Stimulated activated naive CD8-positive, alpha-beta T cell treated with anti-CD3 and anti-CD28 coated beads, Interleukin-15, amount 100 ng/mL, for 72 hours (primary cell): ENCODE data around the gene HMCES.
A peak's percentile ranks its signal among the peaks of the same experiment; 100 is the strongest.
"Not testable (repeated sequence)": the region's sequence is repeated elsewhere in the genome, so short reads cannot be mapped to it uniquely, and the experiment has no call there.

Experiments used
- ATAC-seq: fragments of 150-1000 bp; cut with Tn5 transposase; 2 replicates; pipeline ENCODE4 v1.10.0; 2021; ENCODE audit warnings: mild to moderate bottlenecking, moderate library complexity
- DNase-seq, 2 donors: peaks; one replicate each; pipeline ENCODE4 v3.0.0; 2021 to 2022
- H3K27ac Mint-ChIP-seq, 2 donors: one replicate each; pipeline ENCODE4 v1.8.0; 2022; ENCODE audit warnings: mild to moderate bottlenecking in 2 of 2, mixed read lengths in 2 of 2, moderate library complexity in 2 of 2
- H3K27me3 Mint-ChIP-seq: one replicate; pipeline ENCODE4 v1.8.0; 2022; ENCODE audit warnings: mixed read lengths
- H3K4me1 Mint-ChIP-seq: one replicate; pipeline ENCODE4 v1.8.0; 2022; ENCODE audit warnings: mild to moderate bottlenecking, mixed read lengths
- H3K4me3 Mint-ChIP-seq, 2 donors: one replicate each; pipeline ENCODE4 v1.8.0; 2022; ENCODE audit warnings: mild to moderate bottlenecking in 2 of 2, mixed read lengths in 2 of 2, moderate library complexity in 1 of 2
- H3K9me3 Mint-ChIP-seq, 2 donors: one replicate each; pipeline ENCODE4 v1.8.0; 2022; ENCODE audit warnings: mixed read lengths in 2 of 2

The HMCES gene

GRCh38 chr3:129248286-129248979, 30.2 kb upstream of the HMCES start:
- no peaks in the 10 kb centered on the region for H3K27me3 Mint-ChIP-seq
- H3K4me3 Mint-ChIP-seq, result peak overlapping the region; percentile 96 to 99
- DNase-seq (no peak), ATAC-seq (no peak)
- peaks cover 61% of the 10 kb centered on the region for H3K4me1 Mint-ChIP-seq
- H3K27ac Mint-ChIP-seq, result peak overlapping the region; percentile 99
- no peaks in the 10 kb centered on the region for H3K9me3 Mint-ChIP-seq

GRCh38 chr3:129249284-129250065, 29.2 kb upstream of the HMCES start, which contains the start of gene COPG1:
Gene COPG1 (plus strand): TSS chr3:129249606. CDS start chr3:129249710, 104 bp downstream.
- no peaks in the 10 kb centered on the region for H3K27me3 Mint-ChIP-seq

GRCh38 chr3:129252748-129253147, 25.9 kb upstream of the HMCES start:
- peak overlapping the region; percentile 81 to 93 for H3K27ac Mint-ChIP-seq
- H3K4me3 Mint-ChIP-seq, result no peak overlapping the region
- no peaks in the 10 kb centered on the region for H3K9me3 Mint-ChIP-seq
- ATAC-seq (no peak), DNase-seq (no peak)
- peaks cover 51% of the 10 kb centered on the region for H3K4me1 Mint-ChIP-seq
- H3K27me3 Mint-ChIP-seq, result no peaks in the 10 kb centered on the region

More at GRCh38 chr3:129249284-129250065, 29.2 kb upstream of the HMCES start, which contains the start of gene COPG1:
- H3K27ac Mint-ChIP-seq, result peak within 1 kb of the TSS; percentile 99
- peaks cover 61% of the 10 kb centered on the region for H3K4me1 Mint-ChIP-seq
- H3K9me3 Mint-ChIP-seq, result no peaks in the 10 kb centered on the region
- DNase-seq (peak; percentile 90 to 92), ATAC-seq (peak; percentile 89)
- peak within 1 kb of the TSS; percentile 96 to 99 for H3K4me3 Mint-ChIP-seq

- Mint-ChIP-seq H3K9me3 (no peaks in the 10 kb centered on the region), H3K27me3 (no peaks in the 10 kb centered on the region), H3K4me3 (no peak overlapping the region), H3K4me1 (peaks cover 35% of the 10 kb centered on the region), H3K27ac (no peak overlapping the region)
- no peak for DNase-seq
- ATAC-seq, result no peak
Observed at GRCh38 chr3:129254536-129255230, 24.0 kb upstream of the HMCES start.

- Mint-ChIP-seq H3K27me3 (no peaks in the 10 kb centered on the region), H3K27ac (no peak overlapping the region), H3K4me1 (peaks cover 23% of the 10 kb centered on the region), H3K9me3 (no peaks in the 10 kb centered on the region), H3K4me3 (no peak overlapping the region)
- no peak for ATAC-seq
- DNase-seq, result no peak
Observed at GRCh38 chr3:129256270-129256669, 22.4 kb upstream of the HMCES start.

- H3K27me3 Mint-ChIP-seq, result no peaks in the 10 kb centered on the region
- ATAC-seq (no peak), DNase-seq (no peak)
- no peaks in the 10 kb centered on the region for H3K9me3 Mint-ChIP-seq
- no peak overlapping the region for H3K27ac Mint-ChIP-seq
- no peak overlapping the region for H3K4me3 Mint-ChIP-seq
- peaks cover 11% of the 10 kb centered on the region for H3K4me1 Mint-ChIP-seq
Observed at GRCh38 chr3:129257609-129258008, 21.1 kb upstream of the HMCES start.

- H3K4me1 Mint-ChIP-seq, result peaks cover 5% of the 10 kb centered on the region
- ATAC-seq, result no peak
- H3K27ac Mint-ChIP-seq, result no peak overlapping the region
Observed at GRCh38 chr3:129259612-129260477, 18.8 kb upstream of the HMCES start.

GRCh38 chr3:129260606-129261005, 18.1 kb upstream of the HMCES start:
- H3K4me3 Mint-ChIP-seq, result no peak overlapping the region
- H3K27ac Mint-ChIP-seq, result no peak overlapping the region
- DNase-seq (no peak), ATAC-seq (no peak)
- peaks cover 2% of the 10 kb centered on the region for H3K4me1 Mint-ChIP-seq
- H3K27me3 Mint-ChIP-seq, result no peaks in the 10 kb centered on the region
- no peaks in the 10 kb centered on the region for H3K9me3 Mint-ChIP-seq

More at GRCh38 chr3:129259612-129260477, 18.8 kb upstream of the HMCES start:
- DNase-seq, result no peak
- Mint-ChIP-seq H3K27me3 (no peaks in the 10 kb centered on the region), H3K4me3 (no peak overlapping the region), H3K9me3 (no peaks in the 10 kb centered on the region)

- no peaks in the 10 kb centered on the region for H3K4me1 Mint-ChIP-seq
- no peak for ATAC-seq
- H3K27me3 Mint-ChIP-seq, result no peaks in the 10 kb centered on the region
- H3K9me3 Mint-ChIP-seq, result no peaks in the 10 kb centered on the region
- H3K27ac Mint-ChIP-seq, result no peak overlapping the region
- no peak for DNase-seq
- no peak overlapping the region for H3K4me3 Mint-ChIP-seq
Observed at GRCh38 chr3:129261894-129262293, 16.8 kb upstream of the HMCES start.

- Mint-ChIP-seq H3K4me3 (no peak overlapping the region), H3K27me3 (no peaks in the 10 kb centered on the region), H3K27ac (peak overlapping the region; percentile 22 to 75), H3K4me1 (no peaks in the 10 kb centered on the region), H3K9me3 (no peaks in the 10 kb centered on the region)
- DNase-seq, result no peak
- no peak for ATAC-seq
Observed at GRCh38 chr3:129263161-129263910, 15.3 kb upstream of the HMCES start.

GRCh38 chr3:129264994-129265393, 13.7 kb upstream of the HMCES start:
- not testable (repeated sequence) for ATAC-seq, H3K4me1 Mint-ChIP-seq, DNase-seq, H3K27ac Mint-ChIP-seq, H3K9me3 Mint-ChIP-seq, H3K27me3 Mint-ChIP-seq, H3K4me3 Mint-ChIP-seq

- Mint-ChIP-seq H3K9me3 (no peaks in the 10 kb centered on the region), H3K4me1 (no peaks in the 10 kb centered on the region), H3K27ac (peak overlapping the region in 1 of 2 donors; percentile 75), H3K4me3 (no peak overlapping the region), H3K27me3 (no peaks in the 10 kb centered on the region)
- ATAC-seq (no peak), DNase-seq (no peak)
Observed at GRCh38 chr3:129266651-129267050, 12.0 kb upstream of the HMCES start.

GRCh38 chr3:129268396-129268795, 10.3 kb upstream of the HMCES start:
- no peaks in the 10 kb centered on the region for H3K9me3 Mint-ChIP-seq
- ATAC-seq (no peak), DNase-seq (no peak)
- no peaks in the 10 kb centered on the region for H3K4me1 Mint-ChIP-seq
- no peak overlapping the region for H3K4me3 Mint-ChIP-seq
- peak overlapping the region in 1 of 2 donors; percentile 44 for H3K27ac Mint-ChIP-seq
- H3K27me3 Mint-ChIP-seq, result no peaks in the 10 kb centered on the region

GRCh38 chr3:129271674-129272073, 7.0 kb upstream of the HMCES start:
- H3K27ac Mint-ChIP-seq, result peak overlapping the region; percentile 23 to 27
- ATAC-seq, result no peak
- no peak for DNase-seq
- H3K9me3 Mint-ChIP-seq, result no peaks in the 10 kb centered on the region
- H3K4me1 Mint-ChIP-seq, result peaks cover 13% of the 10 kb centered on the region
- no peaks in the 10 kb centered on the region for H3K27me3 Mint-ChIP-seq
- no peak overlapping the region for H3K4me3 Mint-ChIP-seq
